Ovary (tissue), 3 donors: ENCODE results near the gene NAPG.

Experiments
- EP300 ChIP-seq: sonication (generic); formaldehyde crosslinking; IDR thresholded peaks from one replicate; pipeline ENCODE4 v1.6.1; 2017; ENCODE audit warnings: antibody characterized with exemption
- TF ChIP-seq, protein P1 (sequence below), 3 donors: fragments of 450-650 bp in 2 of 3; fragments of 200-600 bp in 1 of 3; IDR thresholded peaks; one replicate each; pipeline versions ENCODE4 v1.5.1 to v1.8.0; 2016 to 2022; ENCODE audit warnings: antibody characterized with exemption in 3 of 3, mild to moderate bottlenecking in 1 of 3
- donor health status: DM: no; HTN: no; CAD: no.

DNA sequence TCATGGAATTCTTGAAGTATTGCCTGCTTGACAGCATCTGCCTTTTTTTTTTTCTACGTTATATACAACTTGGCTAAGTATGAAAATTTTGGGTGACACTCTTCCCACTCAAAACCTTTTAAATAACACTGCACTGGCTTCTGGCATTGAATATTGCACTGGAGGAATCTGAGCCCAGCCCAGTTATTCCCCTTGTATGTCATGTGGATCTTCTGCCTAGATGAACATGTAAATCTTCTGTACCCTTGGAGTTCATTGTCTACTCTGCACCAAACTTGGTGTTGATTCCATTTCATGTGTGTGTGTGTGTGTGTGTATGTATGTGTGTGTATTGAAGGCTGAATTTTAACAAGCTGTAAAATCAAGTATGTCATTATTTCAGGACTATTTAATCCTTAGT is 59.4 kb downstream of the NAPG start:
- TF ChIP-seq, protein P1, sequence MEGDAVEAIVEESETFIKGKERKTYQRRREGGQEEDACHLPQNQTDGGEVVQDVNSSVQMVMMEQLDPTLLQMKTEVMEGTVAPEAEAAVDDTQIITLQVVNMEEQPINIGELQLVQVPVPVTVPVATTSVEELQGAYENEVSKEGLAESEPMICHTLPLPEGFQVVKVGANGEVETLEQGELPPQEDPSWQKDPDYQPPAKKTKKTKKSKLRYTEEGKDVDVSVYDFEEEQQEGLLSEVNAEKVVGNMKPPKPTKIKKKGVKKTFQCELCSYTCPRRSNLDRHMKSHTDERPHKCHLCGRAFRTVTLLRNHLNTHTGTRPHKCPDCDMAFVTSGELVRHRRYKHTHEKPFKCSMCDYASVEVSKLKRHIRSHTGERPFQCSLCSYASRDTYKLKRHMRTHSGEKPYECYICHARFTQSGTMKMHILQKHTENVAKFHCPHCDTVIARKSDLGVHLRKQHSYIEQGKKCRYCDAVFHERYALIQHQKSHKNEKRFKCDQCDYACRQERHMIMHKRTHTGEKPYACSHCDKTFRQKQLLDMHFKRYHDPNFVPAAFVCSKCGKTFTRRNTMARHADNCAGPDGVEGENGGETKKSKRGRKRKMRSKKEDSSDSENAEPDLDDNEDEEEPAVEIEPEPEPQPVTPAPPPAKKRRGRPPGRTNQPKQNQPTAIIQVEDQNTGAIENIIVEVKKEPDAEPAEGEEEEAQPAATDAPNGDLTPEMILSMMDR (IDR thresholded peaks at IDR 0.05), result no peak
- TF ChIP-seq EP300, result no peak
